TTC549 (cell line): ENCODE data around the gene LRRC3C.

Source experiments
- FAIRE-seq: peaks from 2 replicates; lab custom pipeline; 2012; peaks lifted over from hg19 to GRCh38; lab: Jason Lieb, UNC

The LRRC3C gene

DNA sequence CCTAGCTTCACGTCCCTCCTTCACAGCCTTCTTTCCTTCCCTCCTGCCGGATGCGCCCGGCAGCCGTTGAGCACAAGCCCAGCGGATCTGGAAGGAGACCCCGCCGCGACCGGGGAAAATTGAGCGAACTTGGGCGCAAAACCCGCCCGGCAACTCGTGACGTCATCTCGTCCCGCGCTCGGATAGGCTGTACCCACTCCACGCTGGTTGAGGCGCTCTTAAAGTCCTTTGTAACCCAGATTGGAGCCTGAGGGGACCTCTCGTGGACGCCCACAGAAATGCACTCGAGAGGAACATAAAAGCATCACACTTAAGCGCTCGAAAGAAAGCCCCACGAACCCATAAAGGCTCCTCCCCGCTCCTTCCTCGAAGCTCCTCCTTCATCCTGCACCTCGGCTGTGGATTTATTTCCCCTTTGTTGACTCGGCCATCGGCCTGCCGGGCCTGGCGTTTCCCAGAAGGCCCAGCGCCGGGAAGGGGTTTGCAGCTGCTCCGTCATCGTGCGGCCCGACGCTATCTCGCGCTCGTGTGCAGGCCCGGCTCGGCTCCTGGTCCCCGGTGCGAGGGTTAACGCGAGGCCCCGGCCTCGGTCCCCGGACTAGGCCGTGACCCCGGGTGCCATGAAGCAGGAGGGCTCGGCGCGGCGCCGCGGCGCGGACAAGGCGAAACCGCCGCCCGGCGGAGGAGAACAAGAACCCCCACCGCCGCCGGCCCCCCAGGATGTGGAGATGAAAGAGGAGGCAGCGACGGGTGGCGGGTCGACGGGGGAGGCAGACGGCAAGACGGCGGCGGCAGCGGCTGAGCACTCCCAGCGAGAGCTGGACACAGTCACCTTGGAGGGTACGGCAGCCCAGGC, 53.0 kb downstream of the LRRC3C start, which contains the start of gene PSMD3:
Gene PSMD3 (plus strand): TSS at position 457 of the 856 bp plus-strand sequence. CDS start 164 bp downstream, at position 621.
- FAIRE-seq: peak; percentile 89

DNA sequence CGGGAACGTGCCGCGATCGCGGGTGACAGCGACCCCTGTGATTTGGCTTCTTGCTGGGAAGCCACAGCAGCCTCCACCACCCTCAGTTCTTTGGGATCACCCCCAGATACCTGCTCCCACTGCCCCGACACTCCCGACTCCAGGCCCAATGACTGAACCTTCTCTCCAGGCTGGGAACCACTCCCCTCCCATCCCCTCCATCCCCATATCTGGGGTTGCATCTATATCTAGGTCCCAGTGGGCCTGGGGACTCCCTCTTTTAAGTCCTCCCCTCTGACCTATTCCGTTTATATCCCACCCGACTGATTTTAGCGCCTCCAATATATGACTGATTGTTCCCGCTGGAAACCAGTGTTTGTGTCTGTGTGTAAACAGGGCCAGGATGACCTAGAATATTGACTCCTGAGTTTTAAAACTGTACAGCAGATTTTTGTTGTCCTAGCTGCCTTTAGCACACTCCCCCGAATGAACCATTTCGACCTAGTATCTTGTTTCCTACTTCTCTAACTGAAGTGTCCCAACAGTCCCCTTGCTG, 53.7 kb downstream of the LRRC3C start:
- FAIRE-seq: no peak

DNA sequence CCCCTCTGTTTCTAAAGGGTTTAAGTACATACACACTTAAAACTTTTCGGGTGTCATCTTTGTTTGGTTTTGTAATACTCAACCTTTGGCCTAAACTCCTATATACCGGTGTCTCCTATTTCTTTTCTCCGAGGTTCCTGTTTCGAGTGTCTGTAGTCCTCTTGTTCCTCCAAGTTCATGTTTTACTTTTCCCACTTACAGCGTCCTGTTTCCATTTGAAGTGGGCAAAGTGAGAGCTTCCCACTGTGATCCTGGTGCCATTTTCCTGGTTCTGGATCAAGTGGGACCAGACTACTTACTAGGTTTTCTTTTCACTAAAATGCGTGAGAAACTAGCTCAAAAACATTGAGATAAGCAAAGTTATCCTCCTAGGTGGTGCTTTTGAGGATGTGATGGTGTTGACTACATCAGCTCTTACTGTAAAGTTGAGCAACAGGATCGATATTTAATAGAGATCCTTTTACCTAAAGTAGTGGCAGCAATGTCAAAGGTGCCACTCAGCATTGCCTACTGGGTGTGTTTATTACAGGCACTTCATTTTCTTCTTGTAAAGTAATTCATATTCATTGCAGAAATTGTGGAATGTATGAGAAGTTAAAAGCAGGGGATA, 54.3 kb downstream of the LRRC3C start:
- no peak for FAIRE-seq

DNA sequence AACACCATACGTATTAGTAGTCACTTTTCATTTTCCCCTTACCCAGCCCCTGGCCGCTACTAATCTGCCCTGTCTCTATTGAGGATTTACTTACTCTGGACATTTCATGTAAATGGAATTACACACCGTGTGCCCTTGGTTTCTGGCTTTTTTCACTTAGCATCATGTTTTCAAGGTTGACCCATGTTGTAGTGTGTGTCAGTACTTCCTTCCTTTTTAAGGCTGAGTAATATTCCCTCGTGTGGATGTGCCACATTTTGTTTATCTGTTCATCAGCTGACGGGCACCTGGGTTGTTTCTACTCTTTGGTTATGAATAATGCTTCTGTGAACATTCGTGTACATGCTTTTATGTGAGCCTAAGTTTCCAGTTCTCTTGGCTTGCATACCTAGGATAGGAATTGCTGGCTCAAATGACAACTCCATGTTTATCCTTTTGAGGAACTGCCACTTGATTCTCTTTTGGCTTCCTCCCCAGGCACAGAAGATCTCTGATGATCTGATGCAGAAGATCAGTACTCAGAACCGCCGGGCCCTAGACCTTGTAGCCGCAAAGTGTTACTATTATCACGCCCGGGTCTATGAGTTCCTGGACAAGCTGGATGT, 60.8 kb downstream of the LRRC3C start:
- no peak for FAIRE-seq

DNA sequence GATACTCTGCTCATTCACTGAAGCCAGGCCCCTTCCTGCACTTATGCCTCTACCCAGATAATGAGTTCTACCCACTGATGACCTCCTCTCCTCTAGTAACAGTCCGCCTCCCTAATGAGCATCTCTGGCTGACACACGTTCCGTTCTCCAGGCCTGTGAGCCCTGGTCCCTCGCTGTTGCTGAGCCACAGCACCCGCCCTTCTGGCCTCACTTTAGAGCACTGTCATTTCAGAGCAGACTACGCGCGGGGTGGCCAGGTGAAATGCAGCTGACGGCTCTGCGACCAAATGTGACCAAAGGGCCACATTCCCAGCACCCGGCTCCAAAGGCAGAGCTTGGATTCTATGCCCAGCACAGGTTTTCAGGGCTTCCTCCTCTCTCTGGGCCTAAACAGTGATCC, 66.9 kb downstream of the LRRC3C start:
- no peak for FAIRE-seq
